Nephron progenitor cell (in vitro differentiated cells): ENCODE data around the gene NOX3.

Experiments
- DNase-seq: peaks from one replicate; pipeline ENCODE4 v3.0.0; 2021
- H3K27ac Mint-ChIP-seq: 2 replicates; pipeline ENCODE4 v1.8.0; 2021; ENCODE audit warnings: mild to moderate bottlenecking, moderate library complexity, mixed read lengths
- H3K27me3 Mint-ChIP-seq: 2 replicates; pipeline ENCODE4 v1.8.0; 2021; ENCODE audit warnings: mild to moderate bottlenecking, low read depth, mixed read lengths; ENCODE audit not compliant: poor library complexity
- H3K36me3 Mint-ChIP-seq: 2 replicates; pipeline ENCODE4 v1.8.0; 2021; ENCODE audit warnings: low read depth, mixed read lengths
- H3K4me1 Mint-ChIP-seq: 2 replicates; pipeline ENCODE4 v1.8.0; 2021; ENCODE audit warnings: mixed read lengths
- H3K4me3 Mint-ChIP-seq: 2 replicates; pipeline ENCODE4 v1.8.0; 2021; ENCODE audit warnings: mild to moderate bottlenecking, moderate library complexity, mixed read lengths
- H3K9me3 Mint-ChIP-seq: 2 replicates; pipeline ENCODE4 v1.8.0; 2021; ENCODE audit warnings: mild to moderate bottlenecking, moderate library complexity, mixed read lengths
- CTCF ChIP-seq: fragments of 200-600 bp; sonication (generic); IDR thresholded peaks from 2 replicates; pipeline ENCODE4 v1.5.0; 2021; ENCODE audit warnings: antibody characterized with exemption

The NOX3 gene

GRCh38 chr6:155389130-155389529 is 66.5 kb downstream of the NOX3 start:
- no peak overlapping the region for H3K4me3 Mint-ChIP-seq
- no peak for DNase-seq
- no peaks in the 10 kb centered on the region for H3K4me1 Mint-ChIP-seq
- H3K36me3 Mint-ChIP-seq, result no peaks in the 10 kb centered on the region
- H3K27ac Mint-ChIP-seq, result no peak overlapping the region
- no peaks in the 10 kb centered on the region for H3K27me3 Mint-ChIP-seq
- TF ChIP-seq CTCF, result no peak
- H3K9me3 Mint-ChIP-seq, result peaks cover 12% of the 10 kb centered on the region

- no peak overlapping the region for H3K4me3 Mint-ChIP-seq
- H3K36me3 Mint-ChIP-seq, result no peaks in the 10 kb centered on the region
- H3K27ac Mint-ChIP-seq, result no peak overlapping the region
- DNase-seq, result no peak
- TF ChIP-seq CTCF, result no peak
- no peaks in the 10 kb centered on the region for H3K27me3 Mint-ChIP-seq
- peaks cover 12% of the 10 kb centered on the region for H3K9me3 Mint-ChIP-seq
- H3K4me1 Mint-ChIP-seq, result no peaks in the 10 kb centered on the region
Measured at GRCh38 chr6:155388591-155388990, 67.0 kb downstream of the NOX3 start.

GRCh38 chr6:155387481-155387880 is 68.2 kb downstream of the NOX3 start:
- Mint-ChIP-seq H3K36me3 (no peaks in the 10 kb centered on the region), H3K4me1 (no peaks in the 10 kb centered on the region), H3K27me3 (no peaks in the 10 kb centered on the region), H3K9me3 (peaks cover 12% of the 10 kb centered on the region), H3K4me3 (no peak overlapping the region), H3K27ac (no peak overlapping the region)
- TF ChIP-seq CTCF, result no peak
- DNase-seq, result no peak

- no peaks in the 10 kb centered on the region for H3K27me3 Mint-ChIP-seq
- no peak for DNase-seq
- TF ChIP-seq CTCF, result no peak
Measured at GRCh38 chr6:155384321-155384952, 71.2 kb downstream of the NOX3 start.

GRCh38 chr6:155383913-155384312 is 71.7 kb downstream of the NOX3 start:
- no peak overlapping the region for H3K27ac Mint-ChIP-seq

More at GRCh38 chr6:155384321-155384952, 71.2 kb downstream of the NOX3 start:
- Mint-ChIP-seq H3K4me1 (no peaks in the 10 kb centered on the region), H3K4me3 (no peak overlapping the region), H3K9me3 (peaks cover 12% of the 10 kb centered on the region), H3K36me3 (no peaks in the 10 kb centered on the region), H3K27ac (no peak overlapping the region)

More at GRCh38 chr6:155383913-155384312, 71.7 kb downstream of the NOX3 start:
- H3K4me1 Mint-ChIP-seq, result no peaks in the 10 kb centered on the region
- no peak for TF ChIP-seq CTCF
- H3K9me3 Mint-ChIP-seq, result peaks cover 9% of the 10 kb centered on the region
- DNase-seq, result no peak
- no peaks in the 10 kb centered on the region for H3K27me3 Mint-ChIP-seq
- H3K4me3 Mint-ChIP-seq, result no peak overlapping the region
- H3K36me3 Mint-ChIP-seq, result no peaks in the 10 kb centered on the region
